ENCODE results near the gene GAMT.

- no peak for TF ChIP-seq CTCF (IDR thresholded peaks at IDR 0.05; ENCODE audit: extremely low read depth in 1 of 2, insufficient read depth in 1 of 2, low read depth in 1 of 2, low read length in 2 of 2)
- no peak for TF ChIP-seq POLR2A (IDR thresholded peaks at IDR 0.05; ENCODE audit: low read depth, low read length)
- no peak for TF ChIP-seq JUN (IDR thresholded peaks at IDR 0.05; ENCODE audit: borderline replicate concordance, insufficient read depth, insufficient read length, low read depth)
- no peak for TF ChIP-seq EZH2 (IDR thresholded peaks at IDR 0.05; ENCODE audit: borderline replicate concordance, low read depth, low read length, severe bottlenecking)
- TF ChIP-seq GATA2 (IDR thresholded peaks at IDR 0.05; ENCODE audit: insufficient read depth, insufficient read length, low read depth, low read length) = no peak
- TF ChIP-seq POLR2AphosphoS5 (IDR thresholded peaks at IDR 0.05; ENCODE audit: insufficient read depth, low read depth, low read length) = no peak
Measured at GRCh38 chr19:1383017-1383311, 18.4 kb downstream of the GAMT start.
